22Rv1 (cell line): Measurements from ENCODE around the gene CAD.

Experiments used
- ZFX ChIP-seq: fragments of 450-650 bp; IDR thresholded peaks from 2 replicates; pipeline ENCODE4 v1.6.1; 2017; ENCODE audit warnings: antibody characterized with exemption, borderline replicate concordance
- TF ChIP-seq, protein P1 (sequence below): fragments of 450-650 bp; IDR thresholded peaks from 2 replicates; pipeline ENCODE4 v1.5.1; 2017; ENCODE audit warnings: mild to moderate bottlenecking

DNA sequence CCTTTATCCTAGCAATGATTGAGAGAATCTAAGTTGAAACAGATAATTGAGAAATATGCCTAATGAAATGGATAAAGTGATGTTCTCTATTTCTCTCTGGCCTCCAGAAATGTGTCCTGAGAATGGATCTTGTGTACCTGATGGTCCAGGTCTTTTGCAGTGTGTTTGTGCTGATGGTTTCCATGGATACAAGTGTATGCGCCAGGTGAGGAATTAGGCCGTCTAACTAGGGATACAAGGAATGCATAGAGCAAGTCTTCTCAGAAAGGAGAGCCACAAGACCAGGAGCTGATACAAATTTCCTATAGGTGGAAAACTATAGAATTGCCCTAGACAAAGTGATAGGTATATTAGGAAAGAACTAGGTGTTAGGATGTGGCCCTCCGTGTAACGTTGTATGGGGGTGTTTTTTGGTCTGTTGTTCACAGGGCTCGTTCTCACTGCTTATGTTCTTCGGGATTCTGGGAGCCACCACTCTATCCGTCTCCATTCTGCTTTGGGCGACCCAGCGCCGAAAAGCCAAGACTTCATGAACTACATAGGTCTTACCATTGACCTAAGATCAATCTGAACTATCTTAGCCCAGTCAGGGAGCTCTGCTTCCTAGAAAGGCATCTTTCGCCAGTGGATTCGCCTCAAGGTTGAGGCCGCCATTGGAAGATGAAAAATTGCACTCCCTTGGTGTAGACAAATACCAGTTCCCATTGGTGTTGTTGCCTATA lies 592 bp upstream of the CAD start:
- TF ChIP-seq, protein P1, sequence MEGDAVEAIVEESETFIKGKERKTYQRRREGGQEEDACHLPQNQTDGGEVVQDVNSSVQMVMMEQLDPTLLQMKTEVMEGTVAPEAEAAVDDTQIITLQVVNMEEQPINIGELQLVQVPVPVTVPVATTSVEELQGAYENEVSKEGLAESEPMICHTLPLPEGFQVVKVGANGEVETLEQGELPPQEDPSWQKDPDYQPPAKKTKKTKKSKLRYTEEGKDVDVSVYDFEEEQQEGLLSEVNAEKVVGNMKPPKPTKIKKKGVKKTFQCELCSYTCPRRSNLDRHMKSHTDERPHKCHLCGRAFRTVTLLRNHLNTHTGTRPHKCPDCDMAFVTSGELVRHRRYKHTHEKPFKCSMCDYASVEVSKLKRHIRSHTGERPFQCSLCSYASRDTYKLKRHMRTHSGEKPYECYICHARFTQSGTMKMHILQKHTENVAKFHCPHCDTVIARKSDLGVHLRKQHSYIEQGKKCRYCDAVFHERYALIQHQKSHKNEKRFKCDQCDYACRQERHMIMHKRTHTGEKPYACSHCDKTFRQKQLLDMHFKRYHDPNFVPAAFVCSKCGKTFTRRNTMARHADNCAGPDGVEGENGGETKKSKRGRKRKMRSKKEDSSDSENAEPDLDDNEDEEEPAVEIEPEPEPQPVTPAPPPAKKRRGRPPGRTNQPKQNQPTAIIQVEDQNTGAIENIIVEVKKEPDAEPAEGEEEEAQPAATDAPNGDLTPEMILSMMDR: no peak
- no peak for TF ChIP-seq ZFX
